Fibroblast of the conjunctiva (primary cell): Measurements from ENCODE around the gene SCUBE3.

Experiments used
- DNase-seq: peaks from one replicate; pipeline ENCODE4 v3.0.0-alpha.2; 2010; ENCODE audit warnings: low read depth

SCUBE3 gene

DNA sequence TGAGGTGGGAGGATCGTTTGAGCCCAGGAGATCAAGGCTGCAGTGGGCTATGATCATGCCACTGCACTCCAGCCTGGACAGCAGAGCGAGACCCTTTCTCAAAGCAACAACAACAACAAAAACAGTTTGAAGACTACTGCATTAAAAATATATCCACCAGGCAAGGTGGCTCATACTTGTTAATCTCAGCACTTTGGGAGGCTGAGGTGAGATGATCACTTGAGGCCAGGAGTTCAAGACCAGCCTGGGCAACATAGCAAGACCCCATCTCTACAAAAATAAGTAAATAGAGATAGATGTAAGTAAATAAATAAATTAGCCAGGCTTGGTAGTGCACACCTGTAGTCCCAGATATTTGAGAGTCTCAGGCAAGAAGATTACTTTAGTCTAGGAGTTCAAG is 58.2 kb downstream of the SCUBE3 start:
- no peak for DNase-seq

DNA sequence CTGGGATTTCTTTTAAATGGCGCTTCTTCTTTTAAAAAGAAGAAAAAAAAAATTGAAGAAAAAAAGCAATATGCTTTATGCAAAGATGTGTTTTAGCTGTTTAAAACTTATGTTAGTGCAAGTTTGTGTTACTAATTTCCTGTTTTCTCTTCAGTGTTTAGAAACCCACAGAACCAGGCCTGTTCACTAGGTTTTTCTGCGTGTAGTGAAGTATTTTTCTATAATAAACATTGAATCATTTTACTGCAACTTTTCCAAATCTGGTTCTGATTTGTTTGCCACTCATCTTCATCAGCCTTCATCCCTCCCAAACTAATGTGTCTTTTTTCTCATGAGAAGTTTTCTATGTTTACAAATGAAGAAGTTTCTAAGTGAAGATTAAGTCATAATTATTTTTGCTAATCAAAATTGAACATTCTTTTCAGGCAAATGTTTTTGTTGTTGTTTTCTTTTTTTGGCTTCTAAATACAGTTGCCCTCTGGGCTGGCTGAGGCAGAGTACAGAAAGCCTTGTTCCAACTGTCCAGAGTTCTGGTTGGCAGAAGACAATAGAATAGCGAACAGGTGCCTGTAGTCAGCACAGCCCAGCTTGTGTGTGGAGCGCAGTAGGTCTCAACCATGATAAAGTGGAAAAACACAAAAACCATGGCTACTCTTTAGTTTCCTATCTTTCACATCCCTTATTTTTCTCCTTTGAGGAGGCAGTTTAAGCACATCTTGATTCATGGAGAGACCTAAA is 60.2 kb downstream of the SCUBE3 start:
- no peak for DNase-seq

DNA sequence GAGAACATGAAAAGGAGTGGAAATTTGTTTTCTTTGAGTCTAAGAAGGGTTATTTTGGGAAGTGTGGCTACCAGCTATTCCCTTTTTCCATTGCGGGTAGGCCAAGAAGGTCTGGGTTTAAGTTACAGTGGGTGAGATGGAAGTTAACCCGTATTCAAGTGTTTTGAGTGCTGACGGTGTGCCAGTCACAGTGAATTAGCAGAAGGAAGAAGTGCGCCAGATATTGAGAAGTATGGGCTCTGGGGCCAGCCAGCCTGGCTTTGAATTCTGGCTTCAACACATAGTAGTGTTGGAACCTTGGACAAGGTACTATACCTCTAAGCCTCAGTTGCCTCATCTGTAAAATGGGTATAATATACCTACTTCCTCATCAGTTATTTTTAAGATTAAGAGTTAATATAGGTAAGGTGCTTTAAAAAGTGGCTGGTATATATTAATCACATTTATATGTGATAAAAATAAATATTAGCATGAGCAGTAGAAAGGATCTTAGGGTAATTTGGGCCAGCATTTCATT is 62.0 kb downstream of the SCUBE3 start:
- DNase-seq, result no peak

DNA sequence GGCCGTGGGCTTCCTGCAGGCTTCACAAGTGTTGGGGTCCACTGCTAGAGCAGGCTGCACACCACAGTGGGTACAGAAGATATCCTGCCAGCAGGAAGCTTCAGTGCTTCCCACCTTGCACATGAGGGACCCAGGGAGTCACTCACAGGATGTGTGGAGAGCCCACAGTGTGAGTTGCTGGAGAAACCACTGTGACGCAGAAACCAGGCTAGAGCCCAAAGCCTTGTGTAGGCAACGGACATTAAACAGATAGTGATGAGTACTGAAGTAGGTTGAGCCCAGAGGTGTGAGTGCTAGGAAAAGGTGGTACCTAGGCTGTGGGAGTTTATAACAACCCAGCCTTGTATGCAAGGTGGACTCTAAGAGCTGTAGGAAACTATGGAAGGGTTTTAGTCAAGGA is 65.0 kb downstream of the SCUBE3 start:
- no peak for DNase-seq

DNA sequence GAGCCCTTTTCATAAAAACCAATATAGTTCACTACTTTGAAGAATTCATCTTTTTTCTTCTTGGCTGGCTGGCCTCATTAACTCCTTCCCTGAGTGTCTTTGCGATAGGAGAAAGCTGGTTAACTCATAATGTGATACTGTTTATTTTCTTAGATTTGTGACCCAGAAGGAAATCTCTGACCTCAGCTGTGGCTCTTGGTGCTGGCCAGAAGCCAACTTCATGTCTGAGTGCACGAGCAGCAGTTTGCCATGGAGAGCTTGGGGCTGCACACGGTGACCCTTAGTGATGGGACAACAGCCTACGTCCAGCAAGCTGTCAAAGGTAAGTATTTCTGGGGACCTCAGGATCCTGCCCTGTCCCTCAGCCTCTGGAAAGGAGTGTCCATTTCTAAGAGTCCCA is 67.1 kb downstream of the SCUBE3 start:
- no peak for DNase-seq

DNA sequence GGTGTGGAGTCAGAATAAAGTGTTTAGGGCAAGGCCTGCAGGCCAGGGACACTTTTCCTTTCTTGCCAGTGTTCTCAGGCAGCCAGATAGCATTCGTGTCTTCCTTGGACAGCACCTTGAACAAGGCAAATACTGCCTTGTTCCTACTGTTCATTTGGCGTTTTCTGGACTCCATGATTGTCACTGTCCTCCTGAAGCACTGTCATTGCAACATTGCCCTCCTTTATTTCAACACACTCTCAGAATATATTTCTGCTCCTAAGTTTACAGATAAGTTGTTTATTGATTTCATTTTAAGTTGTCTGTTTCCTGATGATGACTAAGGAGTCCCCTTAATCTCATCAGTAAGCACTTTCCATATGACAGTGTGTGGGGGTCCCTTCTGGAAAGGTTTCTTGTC is 68.7 kb downstream of the SCUBE3 start:
- DNase-seq, result no peak

DNA sequence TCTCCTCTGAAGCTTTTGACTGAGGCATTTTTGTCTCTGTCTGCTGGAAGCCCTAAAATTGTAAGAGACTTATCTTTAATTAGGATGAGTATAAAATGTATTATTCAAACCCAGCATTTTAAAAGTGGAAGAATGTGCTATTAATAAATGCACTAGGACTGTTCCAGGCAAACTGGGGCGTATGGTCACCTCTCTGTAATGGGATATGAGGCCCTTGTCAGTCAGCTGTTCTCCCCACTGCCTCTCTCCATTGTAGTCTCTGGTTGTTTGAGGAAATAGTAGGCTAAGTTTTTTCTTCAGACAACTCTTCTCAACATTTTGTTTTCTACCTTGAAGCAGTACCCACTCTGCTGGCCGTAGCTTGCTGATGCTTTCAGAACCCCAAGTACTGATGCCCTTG is 69.6 kb downstream of the SCUBE3 start:
- DNase-seq, result no peak

DNA sequence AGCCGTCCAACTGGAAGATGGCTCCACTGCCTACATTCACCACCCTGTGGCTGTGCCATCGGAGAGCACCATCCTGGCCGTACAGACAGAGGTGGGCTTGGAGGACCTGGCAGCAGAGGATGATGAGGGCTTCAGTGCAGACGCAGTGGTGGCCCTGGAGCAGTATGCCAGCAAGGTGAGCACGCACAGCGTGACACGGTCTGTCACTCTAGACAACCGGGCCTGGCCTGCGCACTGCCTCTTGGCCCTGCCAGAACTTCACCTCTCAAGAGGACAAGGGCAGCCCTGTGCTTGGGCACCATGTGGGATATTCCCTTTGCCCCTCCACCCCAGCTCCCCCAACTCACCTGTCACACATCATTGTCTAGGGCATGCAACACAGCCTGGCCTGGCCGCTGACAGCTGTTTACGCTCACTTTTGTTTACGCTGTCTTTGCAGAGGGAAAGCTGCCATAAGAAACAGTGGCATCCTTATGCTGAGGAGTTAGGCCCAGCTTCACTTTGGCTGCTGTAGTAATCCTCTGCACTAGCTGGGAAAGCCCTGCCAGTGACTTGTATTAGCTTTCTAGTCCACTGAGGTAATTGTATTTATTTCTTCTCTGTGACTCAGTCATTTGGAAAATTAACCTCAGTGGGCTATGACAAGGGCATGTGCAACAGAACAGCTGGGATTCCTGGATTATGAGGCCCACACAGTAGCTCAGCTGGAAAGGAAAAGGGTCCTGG is 74.1 kb downstream of the SCUBE3 start:
- no peak for DNase-seq

DNA sequence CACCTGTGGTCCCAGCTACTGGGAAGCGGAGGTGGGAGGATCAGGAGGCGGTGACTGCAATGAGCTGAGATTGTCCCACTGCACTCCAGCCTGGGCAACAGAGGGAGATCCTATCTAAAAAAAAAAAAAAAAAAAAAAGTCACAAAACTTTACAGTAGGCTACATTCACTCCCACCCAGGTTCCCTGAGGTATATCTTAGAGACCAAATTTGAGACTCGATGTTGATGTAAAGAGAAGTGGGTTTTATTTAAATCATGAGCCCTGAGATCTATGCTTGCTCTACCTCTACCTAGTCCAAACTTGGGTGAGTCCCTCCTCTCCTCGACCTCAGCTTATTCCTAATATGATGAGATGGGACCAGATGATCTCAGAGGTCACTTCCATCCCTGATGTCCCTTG is 75.1 kb downstream of the SCUBE3 start:
- no peak for DNase-seq

DNA sequence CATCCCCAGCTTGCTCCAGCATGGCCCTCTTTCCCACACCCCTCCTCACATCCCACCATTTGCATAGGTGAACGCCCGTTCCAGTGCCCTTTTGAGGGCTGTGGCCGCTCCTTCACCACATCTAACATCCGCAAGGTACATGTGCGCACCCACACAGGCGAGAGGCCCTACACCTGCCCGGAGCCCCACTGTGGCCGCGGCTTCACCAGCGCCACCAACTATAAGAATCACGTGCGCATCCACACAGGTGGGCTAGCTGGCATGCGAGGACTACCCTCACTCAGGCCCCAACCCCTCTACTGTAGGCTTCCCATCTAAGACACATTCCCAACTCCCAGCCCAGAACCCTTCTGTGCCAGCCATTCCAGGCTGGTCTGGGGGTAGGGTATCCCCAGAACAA is 77.7 kb downstream of the SCUBE3 start:
- DNase-seq, result no peak

DNA sequence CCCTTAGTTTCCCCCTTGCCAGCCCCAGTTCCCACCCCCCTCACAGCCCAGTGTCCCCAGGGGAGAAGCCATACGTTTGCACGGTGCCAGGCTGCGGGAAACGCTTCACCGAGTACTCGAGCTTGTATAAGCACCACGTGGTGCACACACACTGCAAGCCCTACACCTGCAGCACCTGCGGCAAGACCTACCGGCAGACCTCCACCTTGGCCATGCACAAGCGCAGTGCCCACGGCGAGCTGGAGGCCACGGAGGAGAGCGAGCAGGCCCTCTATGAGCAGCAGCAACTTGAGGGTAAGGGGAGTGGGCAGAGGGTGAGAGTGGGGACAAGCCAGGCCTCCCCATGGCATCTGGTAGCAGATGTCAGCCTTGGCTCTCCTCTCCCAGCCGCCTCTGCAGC is 78.7 kb downstream of the SCUBE3 start:
- DNase-seq, result no peak

DNA sequence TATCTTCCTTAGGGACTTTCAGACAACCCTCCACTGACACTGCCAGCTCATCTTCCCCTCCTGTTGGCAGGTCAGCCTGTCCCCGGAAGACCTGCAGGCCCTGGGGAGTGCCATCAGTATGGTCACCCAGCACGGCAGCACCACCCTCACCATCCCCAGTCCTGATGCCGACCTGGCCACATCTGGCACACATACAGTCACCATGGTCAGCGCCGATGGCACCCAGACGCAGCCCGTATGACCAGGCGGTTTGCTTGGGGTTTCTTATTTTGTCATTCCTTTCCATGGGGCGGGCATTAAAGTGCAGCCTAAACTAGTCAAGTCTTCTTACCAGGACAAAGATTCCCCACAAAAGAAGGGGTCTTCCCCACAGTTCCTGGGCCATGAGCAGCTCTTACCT is 79.9 kb downstream of the SCUBE3 start:
- no peak for DNase-seq

DNA sequence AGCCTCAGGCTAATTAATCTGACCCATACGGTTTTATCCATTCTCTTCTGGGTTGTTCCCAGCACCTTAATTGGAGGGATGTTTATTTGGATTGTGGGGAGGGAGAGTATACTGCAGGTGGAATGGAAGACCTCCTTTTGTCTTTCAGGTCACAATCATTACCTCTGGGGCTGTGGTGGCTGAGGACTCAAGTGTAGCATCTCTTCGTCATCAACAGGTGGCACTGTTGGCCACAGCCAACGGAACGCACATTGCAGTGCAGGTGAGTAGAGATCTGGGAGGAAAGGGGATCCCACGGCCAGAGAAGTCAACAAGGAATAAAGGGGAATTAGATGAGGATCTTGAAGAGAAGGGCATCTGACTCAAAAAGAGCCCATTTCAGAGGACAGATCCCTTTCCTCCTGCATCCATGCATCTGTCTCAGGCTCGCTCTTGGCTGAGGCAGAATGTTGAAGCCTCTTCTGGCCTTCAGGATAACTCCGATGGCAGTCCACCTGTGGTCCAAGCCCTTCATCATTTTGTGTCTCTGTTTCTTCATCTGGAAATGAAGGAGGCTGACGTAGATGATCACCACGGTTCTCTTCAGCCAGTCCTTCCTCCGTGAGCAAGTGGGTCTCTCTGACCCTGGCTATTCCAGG is 80.7 kb downstream of the SCUBE3 start:
- peak; percentile 10 for DNase-seq

DNA sequence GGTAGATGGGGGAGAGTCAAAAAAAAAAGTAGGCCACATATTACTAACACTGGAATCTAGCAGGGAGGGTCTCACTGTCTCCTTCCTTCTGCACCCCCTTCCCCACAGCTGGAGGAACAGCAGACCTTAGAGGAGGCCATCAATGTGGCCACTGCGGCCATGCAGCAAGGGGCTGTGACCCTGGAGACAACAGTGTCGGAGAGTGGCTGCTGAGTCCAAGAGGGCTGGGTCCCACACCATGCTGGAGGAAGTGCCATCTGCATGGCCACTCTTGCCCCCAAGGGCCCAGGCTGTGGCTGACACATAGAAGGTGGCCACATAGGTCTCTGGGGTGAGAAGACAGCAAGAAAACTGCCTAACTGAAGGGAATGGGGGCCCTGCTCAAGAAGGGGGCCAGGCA is 81.3 kb downstream of the SCUBE3 start:
- no peak for DNase-seq

DNA sequence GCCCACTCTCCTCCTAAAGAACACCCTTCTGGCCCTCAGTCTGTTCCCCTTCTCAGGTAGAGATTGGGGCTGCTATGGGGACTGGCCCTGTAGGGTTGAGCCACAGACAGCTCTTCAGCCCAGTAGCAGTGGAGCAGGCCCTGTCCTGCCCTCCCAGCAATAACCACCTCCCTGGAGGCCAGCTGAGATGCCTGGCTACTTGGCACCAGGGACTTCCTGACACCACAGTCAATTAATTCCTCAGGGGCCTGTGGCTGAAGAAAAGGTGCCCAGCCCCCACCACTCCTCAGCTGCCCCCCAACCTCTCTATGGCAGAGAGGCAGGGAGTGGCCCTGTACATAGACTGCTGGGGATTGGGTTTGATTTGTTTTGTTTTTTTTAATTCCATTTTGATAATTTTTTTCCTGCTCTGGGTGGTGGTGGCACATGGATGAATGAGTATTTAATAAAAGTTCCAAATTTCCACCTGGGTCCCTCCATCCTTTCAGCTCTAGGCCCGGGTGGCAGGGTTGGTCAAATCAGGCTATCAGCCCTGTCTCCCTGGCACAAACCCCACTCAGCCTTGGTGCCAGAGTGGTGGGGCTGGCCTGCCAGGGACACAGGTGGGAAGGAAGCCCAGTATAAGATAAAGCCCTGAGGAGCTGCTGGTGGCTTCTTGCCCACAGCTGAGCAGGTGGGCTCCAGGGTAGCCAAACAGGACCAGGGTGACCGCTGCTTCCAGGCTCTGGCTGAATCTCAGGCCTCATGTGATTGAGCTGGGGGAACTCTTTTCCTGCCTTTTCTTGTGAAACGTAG is 82.0 kb downstream of the SCUBE3 start:
- no peak for DNase-seq

DNA sequence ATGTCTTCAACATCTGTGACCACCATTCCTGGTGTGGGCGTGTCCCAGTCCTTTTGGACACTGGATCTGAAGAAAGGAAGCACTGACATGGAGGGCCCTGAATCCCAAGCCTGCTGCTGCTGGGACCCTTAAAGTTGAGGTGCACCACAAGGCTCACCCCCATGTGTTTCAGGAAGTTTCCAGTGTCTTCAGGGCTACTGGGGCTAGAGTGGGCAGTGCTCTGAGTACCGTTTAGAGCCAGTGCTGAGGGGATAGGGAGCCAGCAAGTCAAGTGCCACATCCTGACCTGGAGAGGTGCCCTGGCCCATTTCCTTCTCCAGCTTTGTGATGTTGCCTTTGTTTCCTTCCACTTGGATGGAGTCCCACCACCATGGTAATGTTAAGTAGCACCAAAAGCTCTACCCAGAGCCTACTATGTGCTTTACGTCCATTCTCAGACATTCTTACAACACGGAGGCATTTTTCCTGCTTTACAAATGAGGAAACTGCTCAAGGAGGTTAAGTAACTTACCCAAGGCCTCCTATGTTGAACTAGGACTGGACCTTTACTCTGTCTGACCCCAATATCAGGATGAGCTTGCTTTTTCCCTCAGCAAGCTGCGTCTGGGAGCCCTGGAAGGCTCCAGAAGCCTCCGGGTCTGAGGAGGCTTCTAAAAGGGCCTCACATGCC is 83.3 kb downstream of the SCUBE3 start:
- no peak for DNase-seq

DNA sequence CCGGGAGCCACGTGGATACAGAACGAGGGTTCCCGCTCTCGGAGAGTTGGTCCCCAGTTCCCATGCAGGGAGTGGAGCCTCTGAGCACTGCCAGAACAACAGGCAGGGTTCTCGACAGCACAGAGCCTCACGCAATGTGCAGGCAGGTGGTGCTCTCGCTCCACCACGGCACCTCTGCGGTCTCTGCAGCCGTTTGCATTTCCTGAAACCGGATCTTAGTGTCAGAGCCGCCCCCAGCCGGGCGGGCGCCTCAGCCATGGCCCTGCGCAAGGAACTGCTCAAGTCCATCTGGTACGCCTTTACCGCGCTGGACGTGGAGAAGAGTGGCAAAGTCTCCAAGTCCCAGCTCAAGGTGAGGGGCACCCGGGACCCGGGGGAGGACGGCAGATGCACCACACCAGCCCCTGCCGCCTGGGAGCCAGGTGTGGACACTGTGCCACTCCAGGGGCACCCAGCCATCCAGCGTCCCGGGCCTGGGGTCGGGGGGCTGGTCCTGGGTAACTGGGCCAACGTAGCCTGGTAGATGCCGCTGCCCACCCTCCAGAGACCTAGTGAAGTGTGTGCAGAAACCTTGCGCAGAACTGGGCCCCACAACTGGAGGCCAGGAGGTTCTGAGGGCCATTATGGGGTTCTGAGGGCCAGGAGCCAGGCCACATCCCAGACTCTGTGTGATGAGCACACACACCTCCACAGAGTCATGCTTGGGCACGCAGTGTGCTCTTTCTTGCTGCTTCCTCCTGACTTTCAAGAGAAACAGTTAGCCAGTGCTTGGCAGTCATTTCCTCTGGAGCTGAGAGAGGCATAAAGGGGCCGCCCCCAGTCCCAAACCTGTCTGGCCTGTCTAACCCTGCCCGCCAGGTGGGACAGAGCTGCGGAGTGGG is 84.1 kb downstream of the SCUBE3 start, which contains the start of gene DEF6:
Gene DEF6, plus strand, starts transcription at position 218 of the 881 bp plus-strand sequence. Its CDS starts 39 bp downstream, at position 257.
- peak; percentile 57 for DNase-seq

DNA sequence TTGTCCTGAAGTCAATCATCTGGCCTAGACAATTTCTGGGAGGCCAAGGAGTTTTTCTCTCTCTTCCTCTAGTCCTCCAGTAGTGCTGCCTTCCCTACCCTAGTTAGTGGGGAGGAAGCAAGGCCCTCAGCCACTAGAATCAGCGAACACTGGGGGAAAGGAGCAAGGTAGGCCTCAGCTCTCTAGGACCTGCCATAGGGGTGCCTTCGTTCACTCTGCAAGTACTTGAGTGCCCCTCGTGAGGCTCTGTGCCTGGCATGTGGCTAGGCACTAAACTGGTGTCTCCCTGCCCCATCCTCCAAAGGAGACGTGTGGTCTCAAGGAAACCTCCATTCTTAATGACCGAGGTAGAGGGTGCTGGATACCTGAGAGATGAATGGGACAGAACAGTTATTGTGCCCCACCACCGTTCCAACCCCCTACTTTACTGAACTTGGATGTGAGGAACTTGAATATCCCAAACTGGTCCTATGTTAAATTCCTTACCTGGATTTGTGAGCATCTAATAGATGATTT is 84.9 kb downstream of the SCUBE3 start:
- no peak for DNase-seq

DNA sequence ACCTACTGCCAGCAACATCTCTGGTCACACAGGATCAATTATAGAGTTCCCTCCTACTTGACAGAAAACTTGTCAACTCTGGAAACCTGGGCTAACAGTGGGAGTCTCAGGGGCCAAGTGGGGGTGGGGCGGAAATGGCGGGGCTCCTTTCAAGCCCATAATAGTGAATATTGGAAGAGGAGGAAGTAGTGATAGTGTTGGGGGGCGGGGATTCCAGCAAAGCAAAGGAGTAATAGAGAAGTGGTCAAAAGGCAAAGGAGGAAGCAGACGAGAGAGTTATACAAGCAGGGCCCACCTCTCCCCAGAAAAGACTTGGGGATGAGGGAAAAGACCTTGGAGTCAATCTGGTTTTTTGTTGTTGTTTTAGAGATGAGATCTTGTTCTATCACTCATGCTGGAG is 85.9 kb downstream of the SCUBE3 start:
- DNase-seq, result no peak

DNA sequence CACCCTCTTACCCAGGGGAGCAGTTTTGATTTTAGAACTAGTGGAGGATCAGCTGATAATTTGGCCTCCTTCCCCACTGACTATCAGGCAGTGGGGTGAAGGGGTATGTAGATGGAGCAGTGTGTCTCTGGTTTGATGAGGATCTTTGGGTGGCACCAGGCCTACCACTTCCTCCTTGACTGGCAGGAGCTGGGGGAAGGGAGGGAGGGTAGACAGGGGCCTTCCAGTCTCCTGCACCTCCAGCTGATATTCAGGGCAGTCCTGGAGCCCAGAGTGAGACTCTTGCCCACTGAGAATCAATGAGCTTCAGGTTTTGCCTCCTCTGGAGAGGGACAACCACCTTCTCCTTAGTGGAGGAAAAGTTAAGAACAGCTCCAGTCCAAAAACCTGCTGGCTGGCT is 87.1 kb downstream of the SCUBE3 start:
- DNase-seq, result no peak
